ENCODE data around the gene PAK3.

Gene PAK3

GRCh38 chrX:111095974-111096895, at the start of gene PAK3:
Gene PAK3, plus strand, starts transcription at chrX:111096191. Its CDS starts 26,913 bp downstream, at chrX:111123104.
- no peak for DNase-seq

- DNase-seq, result no peak
Observed at GRCh38 chrX:111047575-111047974, 48.4 kb upstream of the PAK3 start.

GRCh38 chrX:111052478-111052877, 43.5 kb upstream of the PAK3 start:
- DNase-seq, result no peak

GRCh38 chrX:111071542-111072277, 24.3 kb upstream of the PAK3 start:
- DNase-seq, result no peak

GRCh38 chrX:111083081-111083480, 12.9 kb upstream of the PAK3 start:
- no peak for DNase-seq

GRCh38 chrX:111086591-111087006, 9.4 kb upstream of the PAK3 start:
- DNase-seq, result no peak

- no peak for DNase-seq
Observed at GRCh38 chrX:111088628-111089027, 7.4 kb upstream of the PAK3 start.

- DNase-seq, result no peak
Observed at GRCh38 chrX:111090458-111090857, 5.5 kb upstream of the PAK3 start.

GRCh38 chrX:111098874-111099273, 2.9 kb downstream of the PAK3 start:
- peak; percentile 52 for DNase-seq

GRCh38 chrX:111100191-111100590, 4.2 kb downstream of the PAK3 start:
- no peak for DNase-seq

- no peak for DNase-seq
Observed at GRCh38 chrX:111101580-111101979, 5.6 kb downstream of the PAK3 start.

GRCh38 chrX:111102636-111103035, 6.6 kb downstream of the PAK3 start:
- DNase-seq, result no peak

- DNase-seq, result no peak
Observed at GRCh38 chrX:111103246-111103645, 7.3 kb downstream of the PAK3 start.

- DNase-seq, result no peak
Observed at GRCh38 chrX:111110098-111110775, 14.2 kb downstream of the PAK3 start.

GRCh38 chrX:111114806-111115205, 18.8 kb downstream of the PAK3 start:
- no peak for DNase-seq

- DNase-seq, result no peak
Observed at GRCh38 chrX:111116666-111117065, 20.7 kb downstream of the PAK3 start.

- no peak for DNase-seq
Observed at GRCh38 chrX:111119341-111119740, 23.4 kb downstream of the PAK3 start.

GRCh38 chrX:111123125-111123524, 27.1 kb downstream of the PAK3 start:
- no peak for DNase-seq

- no peak for DNase-seq
Observed at GRCh38 chrX:111123606-111124179, 27.7 kb downstream of the PAK3 start.

- DNase-seq, result no peak
Observed at GRCh38 chrX:111124418-111124817, 28.4 kb downstream of the PAK3 start.

- no peak for DNase-seq
Observed at GRCh38 chrX:111127038-111127437, 31.0 kb downstream of the PAK3 start.

GRCh38 chrX:111129921-111130320, 33.9 kb downstream of the PAK3 start:
- DNase-seq, result no peak

GRCh38 chrX:111131572-111131971, 35.6 kb downstream of the PAK3 start:
- no peak for DNase-seq

Measured in stimulated activated CD4-positive, alpha-beta T cell treated with anti-CD3 and anti-CD28 coated beads, Interleukin-1b, Interleukin-23, amount 100 ng/mL, for 48 hours (primary cell).